K562 (cell line): Measurements from ENCODE around the gene IRF1. TPM values are rescaled to one million over a fixed set of nuclear protein-coding genes. Genes with fewer than 3 reads are reported as not detected.

Experiments
- ARID1B ChIP-seq: fragments of 450-650 bp; IDR thresholded peaks from 2 replicates; pipeline ENCODE4 v1.6.1; 2016; ENCODE audit warnings: antibody characterized with exemption, mild to moderate bottlenecking, inconsistent platforms
- BDP1 ChIP-seq: IDR thresholded peaks from 3 replicates; pipeline ENCODE4 v1.6.1; 2011; ENCODE audit not compliant: insufficient read length, insufficient read depth
- E2F8 ChIP-seq: fragments of 450-650 bp; IDR thresholded peaks from 2 replicates; pipeline ENCODE4 v1.7.1; 2018; ENCODE audit warnings: mild to moderate bottlenecking, low read depth; ENCODE audit not compliant: partially characterized antibody
- GABPB2 ChIP-seq: fragments of 250-450 bp; sonication (Bioruptor Pico); conservative IDR thresholded peaks from 2 replicates; pipeline ENCODE4 v1.5.1; 2021; ENCODE audit warnings: mild to moderate bottlenecking
- GTF2A2 ChIP-seq: IDR thresholded peaks from 2 replicates; pipeline ENCODE4 v1.6.1; 2016; ENCODE audit warnings: mild to moderate bottlenecking, missing genetic modification characterization, missing compliant biosample characterization
- HMGN3 ChIP-seq: IDR thresholded peaks from 2 replicates; pipeline ENCODE4 v1.6.1; 2011; ENCODE audit warnings: borderline replicate concordance, low read depth, mild to moderate bottlenecking, mixed read lengths, low read length; ENCODE audit not compliant: insufficient read length; ENCODE audit errors: extremely low read depth
- ILK ChIP-seq: fragments of 450-650 bp; IDR thresholded peaks from 2 replicates; pipeline ENCODE4 v1.6.1; 2016; ENCODE audit warnings: missing genetic modification characterization, low read depth, mild to moderate bottlenecking, missing compliant biosample characterization, moderate library complexity, borderline replicate concordance
- KDM5B ChIP-seq: fragments of 200-600 bp; sonication (generic); IDR thresholded peaks from 2 replicates; pipeline ENCODE4 v1.6.1; 2012; ENCODE audit warnings: low read depth, mild to moderate bottlenecking, moderate library complexity, low read length, control low read depth, inconsistent platforms; ENCODE audit not compliant: insufficient replicate concordance
- L3MBTL2 ChIP-seq: fragments of 450-650 bp; IDR thresholded peaks from 2 replicates; pipeline ENCODE4 v1.6.1; 2016; ENCODE audit warnings: mild to moderate bottlenecking, moderate library complexity
- NR4A1 ChIP-seq, 2 experiments: fragments of 250-450 bp in 1 of 2; fragments of 450-650 bp in 1 of 2; sonication (Bioruptor Pico) in 1 of 2; IDR thresholded peaks; 2 replicates each; pipeline versions ENCODE4 v1.4.0 to v1.6.1; 2016 to 2020; ENCODE audit warnings: mild to moderate bottlenecking in 2 of 2, missing compliant biosample characterization in 1 of 2, missing genetic modification characterization in 1 of 2, moderate library complexity in 1 of 2
- PML ChIP-seq: IDR thresholded peaks from 2 replicates; pipeline ENCODE4 v1.6.1; 2012; ENCODE audit warnings: low read length, inconsistent platforms
- RNF219 ChIP-seq: fragments of 250-450 bp; sonication (Bioruptor Pico); IDR thresholded peaks from 2 replicates; pipeline ENCODE4 v1.5.0; 2022; ENCODE audit warnings: mild to moderate bottlenecking
- SAFB2 ChIP-seq: fragments of 200-400 bp; formaldehyde crosslinking; IDR thresholded peaks from 2 replicates; pipeline ENCODE4 v1.6.1; 2018; ENCODE audit warnings: borderline replicate concordance, low read length, low read depth, moderate library complexity; ENCODE audit not compliant: severe bottlenecking
- THRB ChIP-seq: fragments of 450-650 bp; formaldehyde crosslinking; conservative IDR thresholded peaks from 2 replicates; pipeline ENCODE4 v1.4.0; 2022; ENCODE audit warnings: mild to moderate bottlenecking, missing genetic modification characterization
- ZEB2 ChIP-seq: fragments of 450-650 bp; IDR thresholded peaks from 2 replicates; pipeline ENCODE4 v1.6.1; 2016
- ZNF134 ChIP-seq: fragments of 250-450 bp; sonication (Bioruptor Pico); conservative IDR thresholded peaks from 2 replicates; pipeline ENCODE4 v1.4.0; 2020
- ZNF184 ChIP-seq: sonication (generic); formaldehyde crosslinking; IDR thresholded peaks from 2 replicates; pipeline ENCODE4 v1.5.0; 2020; ENCODE audit warnings: missing genetic modification reagents
- polyA plus RNA-seq, 8 experiments: library from polyadenylated mRNA; depleted of rRNA in 4 of 8; stranded (reverse) in 5 of 8; unstranded in 3 of 8; fragments of >200 nt; fragmentation: Nextera tagmentation in 2 of 8; fragmentation: Illumina TruSeq in 1 of 8; extraction: Ambion mirVana in 2 of 8; extraction: Trizol in 1 of 8; gene quantifications; 2 replicates each; pipeline versions ENCODE4 v1.2.1 to v1.2.3, GENCODE V29; 2011 to 2014; ENCODE audit warnings: inconsistent platforms in 1 of 8, missing spikeins in 1 of 8
- total RNA-seq, 7 experiments: library from RNA; depleted of rRNA in 6 of 7; stranded (reverse); fragments of >200 nt in 6 of 7; fragmentation: Illumina TruSeq in 2 of 7; extraction: Trizol in 2 of 7; gene quantifications; 2 replicates each; pipeline versions ENCODE4 v1.2.1 to v1.2.3, GENCODE V29; 2011 to 2021; ENCODE audit warnings: low replicate concordance in 1 of 7
- TF ChIP-seq, protein P1 (sequence below): IDR thresholded peaks from 2 replicates; pipeline ENCODE4 v1.6.1; 2012; ENCODE audit warnings: low read depth, low read length, improper control_type of control experiment, borderline replicate concordance

The IRF1 gene
- total and polyA plus RNA-seq, 9 of the 15 experiments (the other 6 are each of a cell fraction or from before 2014, with no cell fraction given) = 1.1 to 12.3 (median 5.9) TPM

DNA sequence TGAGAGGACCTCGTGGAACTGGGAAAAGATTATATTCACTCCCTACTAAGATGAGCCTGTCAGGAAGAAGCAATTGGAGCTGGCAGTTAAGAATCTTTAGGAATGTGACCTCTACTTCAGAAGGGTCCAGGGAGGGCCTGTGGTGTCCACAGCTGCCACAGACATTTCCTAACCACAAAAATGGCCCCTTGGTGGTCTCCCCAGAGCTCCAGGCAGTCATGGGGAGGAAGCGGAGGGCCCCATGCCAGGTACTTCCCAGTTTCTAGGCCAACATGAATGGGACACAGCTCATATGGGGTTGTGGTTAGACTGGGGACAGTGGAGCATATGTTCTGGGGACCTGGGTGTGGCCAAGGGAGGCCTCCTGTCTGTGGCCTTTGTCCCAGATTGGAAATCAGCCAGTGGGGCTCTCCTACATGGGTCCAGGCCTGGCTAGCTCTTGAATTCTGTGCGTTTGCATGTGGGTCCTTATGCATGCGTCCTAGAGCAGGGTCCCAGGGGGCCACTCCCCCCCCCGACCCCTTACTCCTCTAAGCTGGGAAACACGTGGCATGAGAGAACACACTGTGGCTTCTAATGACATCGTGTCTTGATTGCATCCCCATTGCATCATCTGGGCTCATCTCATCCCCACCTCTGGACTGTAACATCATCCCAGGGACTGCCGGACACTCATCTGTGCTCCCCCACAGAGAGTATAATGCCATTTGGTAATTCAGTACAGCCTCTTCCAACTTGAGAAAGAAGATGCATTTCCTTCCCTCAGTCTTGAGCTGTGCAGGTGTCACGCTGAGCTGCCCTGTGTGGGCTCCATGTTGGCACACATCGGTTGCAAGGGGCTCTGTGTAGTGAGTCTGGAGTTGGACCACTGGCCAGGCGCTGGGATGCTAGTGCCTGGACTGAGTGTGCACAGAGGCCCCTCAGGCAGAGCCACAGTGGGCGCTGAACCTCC is 31.3 kb downstream of the IRF1 start (continued):
- TF ChIP-seq E2F8 (no peak), L3MBTL2 (peak; percentile 99), ZEB2 (peak; percentile 79), SAFB2 (no peak), GABPB2 (CRISPR knock-in tag) (no peak), GTF2A2 (tag) (peak; percentile 55), ZNF134 (CRISPR knock-in tag) (peak; percentile 28; the same call in 1 of the 2 replicates), RNF219 (CRISPR knock-in tag) (no peak), HMGN3 (no peak), PML (no peak), NR4A1 (CRISPR knock-in tag; IDR thresholded peaks at IDR 0.05) (no peak), NR4A1 (tag; IDR thresholded peaks at IDR 0.05) (peak; percentile 97), BDP1 (no peak), ZNF184 (no peak), THRB (CRISPR knock-in tag) (peak; percentile 6; the same call in 1 of the 2 replicates), ILK (tag) (no peak), KDM5B (no peak), ARID1B (peak; percentile 57; the same call in 1 of the 2 replicates)
- TF ChIP-seq, protein P1, sequence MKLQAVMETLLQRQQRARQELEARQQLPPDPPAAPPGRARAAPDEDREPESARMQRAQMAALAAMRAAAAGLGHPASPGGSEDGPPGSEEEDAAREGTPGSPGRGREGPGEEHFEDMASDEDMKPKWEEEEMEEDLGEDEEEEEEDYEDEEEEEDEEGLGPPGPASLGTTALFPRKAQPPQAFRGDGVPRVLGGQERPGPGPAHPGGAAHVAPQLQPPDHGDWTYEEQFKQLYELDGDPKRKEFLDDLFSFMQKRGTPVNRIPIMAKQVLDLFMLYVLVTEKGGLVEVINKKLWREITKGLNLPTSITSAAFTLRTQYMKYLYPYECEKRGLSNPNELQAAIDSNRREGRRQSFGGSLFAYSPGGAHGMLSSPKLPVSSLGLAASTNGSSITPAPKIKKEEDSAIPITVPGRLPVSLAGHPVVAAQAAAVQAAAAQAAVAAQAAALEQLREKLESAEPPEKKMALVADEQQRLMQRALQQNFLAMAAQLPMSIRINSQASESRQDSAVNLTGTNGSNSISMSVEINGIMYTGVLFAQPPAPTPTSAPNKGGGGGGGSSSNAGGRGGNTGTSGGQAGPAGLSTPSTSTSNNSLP = no peak
